HT-29 (cell line): ENCODE data around the gene SSRP1. TPM values are rescaled to one million over a fixed set of nuclear protein-coding genes. Genes with fewer than 3 reads are reported as not detected.
"Not testable (repeated sequence)": the region's sequence is repeated elsewhere in the genome, so short reads cannot be mapped to it uniquely, and the experiment has no call there.

Experiments used
- DNase-seq: peaks from one replicate; pipeline ENCODE4 v3.0.0-alpha.2; 2015; ENCODE audit warnings: low spot score
- total RNA-seq: library from RNA; depleted of rRNA; stranded (reverse); fragments of >200 nt; shearing (Covaris generic); gene quantifications from 2 replicates; pipeline ENCODE4 v1.2.3, GENCODE V29; 2014

Gene SSRP1
- total RNA-seq, 1 experiment from 2014 or later: 181 TPM

GRCh38 chr11:57336856-57337255, 1.2 kb upstream of the SSRP1 start:
- not testable (repeated sequence) for DNase-seq

DNA sequence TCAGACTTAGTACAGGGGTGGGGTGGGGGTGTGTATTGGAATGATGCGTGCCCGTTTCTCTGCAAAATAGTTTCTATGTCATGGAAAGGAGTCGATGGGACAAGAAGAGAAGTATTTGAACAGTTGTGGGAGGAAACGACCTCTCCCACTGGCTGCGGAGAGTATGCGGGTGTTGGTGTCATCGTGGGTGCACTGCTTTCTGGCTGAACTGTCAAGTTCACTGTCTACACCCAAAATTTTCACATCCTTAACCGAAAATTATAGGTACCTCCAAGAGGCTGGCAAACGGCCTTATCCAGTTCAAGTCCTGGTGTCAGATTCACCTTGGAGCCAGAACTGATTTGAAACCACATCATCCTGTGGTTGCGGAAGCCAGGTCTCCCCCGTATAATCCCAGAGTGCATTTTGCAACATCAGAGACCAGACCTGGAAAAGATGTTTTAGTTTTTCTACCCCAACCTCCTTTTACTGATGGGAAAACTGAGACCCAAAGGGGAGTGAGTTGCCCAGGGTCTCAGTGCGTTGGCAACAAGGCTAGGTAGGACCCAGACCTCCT, 497 bp upstream of the SSRP1 start:
- no peak for DNase-seq

DNA sequence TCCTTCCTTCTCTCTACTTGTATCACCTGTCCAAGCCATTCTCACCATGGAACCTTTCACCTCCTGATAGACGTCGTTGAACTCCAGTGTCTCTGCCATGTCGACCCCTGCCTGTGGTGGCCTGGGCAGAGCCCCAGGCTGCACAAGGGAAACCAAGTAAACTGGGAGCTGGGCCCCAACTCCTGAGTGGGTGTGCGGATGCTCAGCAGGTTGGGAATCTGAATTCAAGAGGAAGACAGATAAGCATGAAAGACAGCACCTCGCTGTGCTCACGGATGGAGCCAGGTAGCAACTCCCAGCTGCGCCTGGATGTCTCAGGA, 709 bp downstream of the SSRP1 start:
- peak; percentile 41 for DNase-seq

GRCh38 chr11:57332694-57333440, 2.8 kb downstream of the SSRP1 start:
- no peak for DNase-seq

GRCh38 chr11:57331720-57332119, 4.0 kb downstream of the SSRP1 start:
- DNase-seq: no peak

DNA sequence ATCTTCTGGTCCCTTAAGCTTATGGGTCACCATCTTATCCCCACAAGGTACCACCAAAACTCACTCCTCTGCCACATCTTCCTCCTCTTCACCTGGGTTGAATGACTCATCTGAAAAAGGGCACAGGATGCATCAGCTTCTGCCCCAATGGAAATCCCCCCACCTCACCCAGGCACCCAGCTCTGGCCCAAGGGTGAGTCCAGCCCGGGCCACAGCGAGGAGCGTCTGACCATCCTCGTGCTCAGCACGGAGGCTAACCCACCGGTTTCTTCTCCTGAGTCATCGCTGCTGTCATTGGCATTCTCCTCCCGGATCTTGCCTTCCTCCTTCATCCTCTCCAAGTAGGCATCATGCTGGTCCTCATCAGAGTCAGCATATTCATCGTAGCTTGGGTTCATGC, 5.7 kb downstream of the SSRP1 start:
- DNase-seq: no peak

DNA sequence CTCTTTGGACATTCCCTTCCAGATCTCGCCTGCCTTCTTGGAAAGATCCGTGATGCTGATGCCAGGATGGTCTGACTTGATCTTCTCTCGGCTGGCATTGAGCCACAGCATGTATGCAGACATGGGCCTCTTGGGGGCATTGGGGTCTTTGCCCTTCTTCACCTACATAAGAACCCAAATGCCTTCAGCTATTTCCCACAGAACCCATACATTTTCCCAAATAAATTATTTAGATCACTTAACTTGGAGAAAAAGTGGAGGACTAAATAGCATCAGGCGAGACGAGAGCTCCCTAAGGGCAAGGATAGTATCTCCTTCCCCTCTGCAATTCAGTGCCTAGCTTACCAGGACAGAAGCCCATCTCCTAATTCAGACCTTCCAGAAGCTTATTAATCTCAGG, 8.0 kb downstream of the SSRP1 start:
- DNase-seq: no peak

DNA sequence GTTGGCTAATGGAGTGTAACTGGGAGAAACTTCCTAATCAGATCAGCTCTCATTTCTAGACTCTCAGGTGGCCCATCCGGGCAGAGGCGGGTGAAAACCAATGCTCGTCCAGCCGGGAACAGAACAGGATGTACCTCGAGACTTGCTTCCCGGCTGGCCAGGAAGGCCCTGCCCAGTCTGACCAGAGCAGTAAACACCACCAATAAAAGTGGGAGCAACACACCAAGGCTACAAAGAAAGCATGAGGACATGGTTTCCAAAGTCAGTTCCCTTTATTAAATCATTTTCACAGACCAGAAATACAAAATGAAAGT, 10.0 kb downstream of the SSRP1 start:
- peak; percentile 71 for DNase-seq

DNA sequence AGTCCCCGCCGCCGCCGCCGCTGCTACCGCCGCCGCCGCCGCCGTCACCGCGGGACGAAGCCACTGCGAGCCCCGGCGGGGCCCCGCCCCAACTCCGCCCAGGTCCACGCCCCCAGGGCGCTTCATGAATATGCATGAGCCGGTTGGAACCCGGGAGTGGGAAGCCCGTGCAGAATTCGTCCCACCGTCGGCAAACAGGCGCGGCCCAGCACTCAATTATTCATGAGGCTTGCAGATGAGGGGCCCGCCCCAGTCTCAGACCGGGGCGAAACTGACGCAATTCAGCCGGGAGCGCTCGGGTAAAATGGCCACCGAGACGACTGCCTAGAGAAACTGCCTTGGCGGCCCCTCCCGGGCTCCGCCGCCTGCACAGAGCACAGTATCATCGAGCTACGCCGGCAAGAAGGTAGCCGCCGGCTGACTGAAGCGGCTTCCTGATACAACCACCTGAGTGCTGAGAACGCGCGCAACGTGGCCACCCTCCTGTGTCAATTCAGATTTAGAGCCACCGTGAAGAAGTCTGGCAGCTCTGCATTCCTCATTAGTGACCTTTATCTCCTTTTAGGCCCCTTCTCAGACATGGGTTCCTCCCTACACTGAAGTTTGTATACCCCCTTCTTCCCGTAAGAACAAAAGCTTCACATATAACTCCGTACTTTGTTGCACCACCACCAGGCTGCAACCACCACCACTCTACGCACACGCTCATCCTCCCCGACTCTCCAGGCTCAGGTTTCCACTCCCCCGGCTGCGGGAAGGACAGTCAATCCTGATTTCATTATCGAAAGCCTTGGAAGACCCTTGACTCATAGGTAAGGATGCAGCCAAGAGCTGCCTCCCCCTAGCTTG, 10.6 kb downstream of the SSRP1 start, which contains the start of gene TNKS1BP1:
Gene TNKS1BP1, minus strand, starts transcription at position 67 of the 849 bp plus-strand sequence. CDS start 3,067 bp downstream, outside the sequence.
- peak; percentile 98 for DNase-seq

DNA sequence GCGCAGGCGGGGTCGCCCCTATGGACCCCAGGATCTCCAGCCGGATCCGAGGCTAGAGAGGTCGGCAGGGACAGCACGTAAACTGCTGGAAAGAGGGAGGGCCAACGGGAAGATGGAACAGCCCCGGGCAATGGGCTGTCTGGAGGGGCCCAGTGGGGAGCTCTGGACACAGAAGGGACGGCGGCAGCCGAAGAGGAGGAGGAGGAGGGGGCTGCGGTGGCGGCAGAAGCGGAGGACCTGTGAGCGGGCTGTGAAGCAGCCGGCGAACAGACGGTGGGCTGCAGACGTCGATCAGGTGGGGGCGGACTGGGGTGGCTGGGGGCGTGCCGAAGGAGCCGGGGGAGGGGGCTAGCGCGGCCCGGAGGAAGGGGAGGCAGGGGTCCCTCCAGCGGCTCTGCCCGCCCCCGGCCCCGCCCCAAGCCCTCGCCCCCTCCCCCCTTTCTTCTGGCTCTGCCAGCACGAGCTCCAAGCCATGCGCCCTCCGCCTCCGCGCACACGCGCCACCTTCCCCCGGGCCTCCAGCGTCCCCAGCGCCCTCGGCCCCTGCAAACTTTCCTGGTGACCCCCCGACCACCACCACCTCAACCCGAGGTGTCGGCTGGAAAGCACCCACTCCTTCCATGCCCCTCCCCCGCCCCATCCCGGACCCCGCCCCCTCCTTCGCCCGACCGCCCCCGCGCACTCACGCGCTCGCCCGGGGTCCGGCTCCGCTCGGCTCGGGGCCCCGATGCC, 11.4 kb downstream of the SSRP1 start:
- DNase-seq: peak; percentile 50

GRCh38 chr11:57323855-57324153, 11.9 kb downstream of the SSRP1 start:
- no peak for DNase-seq

DNA sequence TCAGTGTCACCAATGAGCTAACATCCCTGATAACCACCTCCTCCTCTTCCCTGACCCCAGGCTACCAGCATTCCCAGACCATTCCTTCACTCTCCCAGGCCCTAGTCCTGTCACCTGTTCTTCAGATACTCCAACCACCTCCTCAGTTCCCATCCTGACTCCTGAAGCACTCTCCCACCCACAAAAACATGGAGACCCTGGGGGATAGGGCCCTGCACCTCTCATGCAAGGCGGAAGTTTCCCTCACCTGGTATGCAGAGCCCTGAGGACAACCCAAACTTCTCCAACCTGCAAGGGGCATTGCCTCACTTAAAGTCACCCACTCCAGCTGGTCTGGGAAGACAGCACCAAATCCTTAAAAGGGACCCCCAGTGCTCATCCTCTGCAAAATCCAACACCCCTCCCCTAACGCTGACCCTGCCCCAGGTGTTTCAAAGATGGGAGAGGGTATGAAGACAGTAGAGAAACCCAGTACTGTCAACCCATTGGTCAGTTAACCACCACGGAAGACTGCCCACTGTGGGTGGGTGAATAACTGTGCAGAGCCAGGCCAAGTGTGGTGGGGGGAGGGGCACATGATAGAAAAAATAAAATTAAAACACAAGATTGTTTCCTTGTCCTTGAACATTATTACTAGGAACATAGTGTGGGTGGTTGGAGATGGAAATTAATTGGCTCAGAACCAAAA, 12.4 kb downstream of the SSRP1 start:
- peak; percentile 52 for DNase-seq

DNA sequence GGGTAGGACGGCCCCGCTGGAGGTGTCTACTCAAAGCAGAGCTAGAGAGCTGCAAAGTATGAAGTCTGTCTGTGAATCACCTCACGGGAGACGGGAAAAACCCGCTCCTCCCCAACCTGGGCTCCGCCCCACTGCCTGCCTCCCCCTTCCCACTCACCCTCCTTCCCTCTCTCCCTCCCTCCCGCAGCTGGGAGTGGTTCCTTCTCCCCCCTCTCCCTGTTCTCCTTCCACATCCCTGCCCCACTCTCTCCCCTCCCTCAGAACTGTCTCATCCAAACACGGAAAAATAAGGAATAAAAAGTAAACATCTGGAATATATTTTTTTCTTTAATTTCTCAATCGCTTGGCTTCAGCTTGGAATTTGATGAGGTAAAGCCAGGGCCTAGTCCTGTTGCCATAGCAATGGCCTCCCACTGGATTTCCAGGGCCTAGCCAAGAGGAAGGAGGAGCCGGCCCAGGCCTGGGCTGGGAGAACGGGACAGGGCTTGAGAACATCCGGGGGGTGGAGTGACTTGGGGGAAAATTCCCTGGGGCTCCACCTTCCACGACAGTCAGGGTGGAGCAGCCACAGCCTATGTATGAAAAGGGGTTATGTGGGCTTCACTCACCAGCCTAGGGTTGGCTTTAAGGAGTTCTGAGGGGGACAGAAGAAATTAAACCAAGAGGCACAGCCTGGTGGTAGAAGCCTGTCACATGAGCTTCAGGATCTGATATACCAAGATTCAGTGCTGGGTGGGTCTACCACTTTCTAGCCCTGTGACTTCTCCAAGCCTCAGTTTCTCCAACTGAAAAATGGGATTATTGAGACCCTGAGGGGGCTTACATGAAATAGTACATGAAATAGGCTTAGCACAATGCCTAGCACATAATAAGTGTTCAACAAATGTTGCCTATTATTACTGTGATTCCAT, 13.2 kb downstream of the SSRP1 start:
- DNase-seq: peak; percentile 98

DNA sequence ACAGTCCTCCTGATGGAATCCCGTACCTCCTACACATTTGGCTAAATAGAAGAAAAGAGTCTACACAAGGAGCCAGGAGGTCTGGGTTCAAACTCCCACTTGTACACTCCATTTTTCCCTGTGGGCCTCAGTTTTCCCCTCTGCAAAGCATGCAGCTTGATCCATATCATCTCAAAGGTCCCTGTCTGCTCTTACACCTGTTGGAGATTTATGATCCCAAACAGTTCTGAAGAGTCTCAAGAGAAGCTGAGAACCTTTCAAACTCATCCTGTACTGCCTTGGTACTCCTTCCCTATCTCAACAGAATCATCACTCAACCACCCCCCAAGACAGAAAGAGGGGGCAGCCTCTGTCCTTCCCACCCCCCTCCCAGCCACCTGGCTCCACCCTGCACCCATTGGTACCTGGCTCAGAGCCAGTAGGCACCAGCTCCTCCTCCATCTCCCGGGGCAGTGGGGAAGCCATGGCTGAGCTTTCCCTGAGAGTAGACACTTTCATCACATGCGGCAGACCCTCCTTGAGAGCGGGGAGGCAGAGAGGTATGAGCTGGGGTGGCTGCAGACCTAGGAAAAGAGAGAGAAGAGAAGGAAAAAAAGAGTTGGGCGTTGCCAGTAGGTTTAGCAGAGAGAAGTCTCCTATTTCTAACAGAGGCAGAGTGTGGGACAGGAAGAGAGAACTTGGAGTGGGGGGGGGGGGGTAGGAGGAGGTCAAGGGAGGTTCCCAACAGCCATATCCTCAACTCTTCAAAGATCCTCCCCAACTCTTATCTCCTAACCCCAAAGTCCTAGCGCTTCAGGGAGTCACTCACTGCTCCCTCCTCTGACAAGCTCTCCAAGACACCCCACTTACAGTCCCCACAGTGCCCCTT, 14.1 kb downstream of the SSRP1 start:
- DNase-seq: peak; percentile 52

DNA sequence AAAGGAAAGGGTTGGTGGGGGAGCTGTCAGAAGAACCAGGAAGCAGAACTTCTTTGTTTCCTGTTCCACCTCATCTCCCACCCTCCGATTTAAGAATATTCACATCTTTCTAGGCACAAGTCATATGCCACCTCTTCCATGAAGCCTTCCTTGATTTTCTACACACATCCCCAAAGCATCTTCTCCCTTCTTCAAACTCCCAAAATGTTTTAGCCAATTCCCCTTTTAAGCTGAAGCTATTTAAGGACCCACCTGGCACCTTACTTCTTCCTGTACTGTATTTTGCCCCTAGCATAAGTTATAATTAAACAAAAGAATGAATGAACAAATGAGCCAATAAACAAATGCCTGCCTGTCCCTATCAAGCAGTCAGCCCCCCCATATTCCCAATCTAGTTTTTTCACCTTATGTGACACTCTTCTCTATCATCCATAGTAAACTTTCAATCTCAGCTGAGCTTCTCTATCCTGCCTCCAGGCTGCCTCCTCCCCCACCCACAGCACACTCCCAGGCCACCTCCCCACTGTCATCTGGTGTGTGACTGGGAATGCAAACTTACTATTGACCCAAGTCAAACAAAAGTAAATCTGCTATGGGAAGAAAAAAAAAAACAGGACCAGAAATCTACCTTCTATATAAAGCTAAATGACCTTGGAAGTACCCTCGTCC, 14.8 kb downstream of the SSRP1 start:
- DNase-seq: no peak

DNA sequence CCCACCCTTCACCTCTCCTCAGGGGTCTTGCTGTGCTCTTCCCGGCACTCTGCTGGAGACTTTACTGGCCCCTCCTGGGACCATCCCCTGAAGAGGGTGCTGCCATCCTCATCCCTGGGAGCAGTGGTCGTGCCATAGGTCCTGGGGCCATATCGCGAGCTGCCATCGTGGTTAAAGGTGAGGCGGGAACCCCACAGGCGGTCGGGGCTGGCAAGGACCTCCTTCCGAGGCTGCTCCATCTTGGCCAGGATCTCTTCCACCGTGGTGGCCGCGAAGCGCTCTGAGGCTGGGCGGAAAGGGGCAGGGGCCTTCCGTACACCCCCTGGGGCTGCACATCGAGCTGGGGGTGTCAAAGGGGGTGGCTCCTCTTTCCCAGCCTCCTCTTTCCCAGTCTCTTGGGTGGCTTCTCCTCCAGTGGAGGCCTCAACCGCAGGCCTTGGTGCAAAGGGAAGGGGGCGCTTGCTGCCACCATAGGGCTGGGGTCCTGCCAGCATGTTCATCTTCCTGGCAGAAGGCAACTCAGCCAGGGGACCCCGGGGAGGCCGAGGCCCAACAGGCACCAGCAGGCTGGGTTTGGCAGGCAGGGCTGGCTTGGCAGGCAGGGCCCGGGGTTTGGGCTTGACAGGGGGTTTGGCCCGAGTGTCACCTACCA, 15.5 kb downstream of the SSRP1 start:
- DNase-seq: no peak

GRCh38 chr11:57318178-57318577, 17.5 kb downstream of the SSRP1 start:
- DNase-seq: no peak

GRCh38 chr11:57316017-57316416, 19.7 kb downstream of the SSRP1 start:
- DNase-seq: no peak

- no peak for DNase-seq
Measured at GRCh38 chr11:57315491-57315890, 20.2 kb downstream of the SSRP1 start.
